Stimulated activated CD8-positive, alpha-beta memory T cell treated with anti-CD3 and anti-CD28 coated beads, Interleukin-12 subunit alpha, Interleukin-12 subunit beta, amount 100 ng/mL, for 4 hours (primary cell): Measurements from ENCODE around the gene C12orf75.
A peak's percentile ranks its signal among the peaks of the same experiment; 100 is the strongest.
"Not testable (repeated sequence)": the region's sequence is repeated elsewhere in the genome, so short reads cannot be mapped to it uniquely, and the experiment has no call there.

Experiments used
- DNase-seq: peaks from one replicate; pipeline ENCODE4 v3.0.0-alpha.2; 2020; ENCODE audit warnings: low read depth

The C12orf75 gene

GRCh38 chr12:105330283-105330930 is at the start of gene C12orf75:
Gene C12orf75 (plus strand): TSS chr12:105330691. CDS start chr12:105330892, 201 bp downstream.
- peak; percentile 78 for DNase-seq

DNA sequence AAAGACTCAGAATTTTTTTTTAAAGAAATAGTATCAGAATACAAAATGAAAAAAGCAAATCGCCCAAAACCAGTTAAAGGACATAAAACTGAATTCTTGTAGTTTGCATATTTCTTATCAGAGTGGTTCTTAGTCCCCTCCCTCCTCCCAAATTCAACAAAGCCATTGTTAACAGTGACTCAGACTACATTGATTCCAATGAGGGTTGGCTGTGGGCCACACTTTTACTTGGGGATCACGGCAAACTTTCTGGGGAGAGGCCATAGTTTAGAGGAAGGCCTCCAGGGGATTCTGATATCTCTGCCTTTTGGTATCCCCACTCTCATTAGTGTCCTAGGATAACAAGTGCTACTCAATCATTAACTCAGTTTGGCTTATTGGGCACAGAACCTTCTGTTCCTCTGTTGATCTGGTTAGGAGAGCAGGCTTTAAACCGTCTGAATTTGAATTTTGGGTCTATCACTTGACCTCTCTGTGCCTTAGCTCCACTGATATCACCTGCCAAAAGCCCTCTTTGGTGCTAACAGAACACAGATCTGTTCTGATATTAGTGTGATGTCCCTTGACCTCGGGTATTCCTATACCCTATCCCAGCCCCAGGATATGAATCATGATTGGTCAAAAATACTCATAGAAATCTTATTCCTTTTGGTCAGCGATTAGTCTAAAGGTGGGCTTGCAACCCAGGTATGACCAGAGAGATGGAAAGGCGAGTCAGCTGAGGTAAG is 49.4 kb upstream of the C12orf75 start:
- DNase-seq, result no peak

GRCh38 chr12:105281694-105282049 is 48.8 kb upstream of the C12orf75 start:
- no peak for DNase-seq

DNA sequence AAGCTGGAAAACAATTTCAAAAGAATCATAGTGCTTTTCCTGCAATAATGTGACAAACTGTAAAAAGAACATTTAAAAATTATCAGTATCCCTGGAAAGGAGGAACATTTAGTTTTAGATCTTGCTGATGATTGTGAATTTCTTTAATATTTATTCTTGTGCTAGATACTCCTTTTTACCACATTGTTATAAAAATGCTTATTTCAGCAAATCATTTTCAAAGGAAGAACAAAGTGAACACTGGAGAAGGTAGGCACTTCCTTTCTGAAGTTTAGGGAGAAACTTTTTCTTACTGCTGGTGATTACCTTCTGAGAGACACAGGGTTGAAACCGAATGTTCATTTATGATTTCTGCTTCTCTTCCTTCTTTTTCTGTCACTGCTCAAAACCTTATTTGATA is 45.1 kb upstream of the C12orf75 start:
- DNase-seq, result no peak

DNA sequence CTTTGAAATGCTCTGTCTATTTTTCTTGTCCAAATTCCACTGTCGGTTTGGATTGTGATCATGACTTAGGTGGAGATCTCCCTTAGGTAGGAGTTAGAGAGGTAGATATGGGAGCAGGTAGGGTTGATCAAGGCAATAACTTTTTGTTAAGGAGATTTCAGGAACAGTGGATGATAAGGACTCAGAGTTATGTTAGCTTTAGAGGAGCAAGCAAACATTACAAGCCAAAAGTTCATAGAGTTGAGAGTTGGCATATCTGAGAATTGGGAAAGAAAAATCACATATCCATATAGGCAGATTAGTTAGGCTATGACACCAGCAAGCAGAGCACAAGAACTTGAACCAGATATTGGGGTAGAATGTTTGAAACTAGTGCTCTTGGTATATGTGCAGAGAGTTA is 43.1 kb upstream of the C12orf75 start:
- no peak for DNase-seq

- no peak for DNase-seq
Measured at GRCh38 chr12:105288311-105288996, 42.0 kb upstream of the C12orf75 start.

DNA sequence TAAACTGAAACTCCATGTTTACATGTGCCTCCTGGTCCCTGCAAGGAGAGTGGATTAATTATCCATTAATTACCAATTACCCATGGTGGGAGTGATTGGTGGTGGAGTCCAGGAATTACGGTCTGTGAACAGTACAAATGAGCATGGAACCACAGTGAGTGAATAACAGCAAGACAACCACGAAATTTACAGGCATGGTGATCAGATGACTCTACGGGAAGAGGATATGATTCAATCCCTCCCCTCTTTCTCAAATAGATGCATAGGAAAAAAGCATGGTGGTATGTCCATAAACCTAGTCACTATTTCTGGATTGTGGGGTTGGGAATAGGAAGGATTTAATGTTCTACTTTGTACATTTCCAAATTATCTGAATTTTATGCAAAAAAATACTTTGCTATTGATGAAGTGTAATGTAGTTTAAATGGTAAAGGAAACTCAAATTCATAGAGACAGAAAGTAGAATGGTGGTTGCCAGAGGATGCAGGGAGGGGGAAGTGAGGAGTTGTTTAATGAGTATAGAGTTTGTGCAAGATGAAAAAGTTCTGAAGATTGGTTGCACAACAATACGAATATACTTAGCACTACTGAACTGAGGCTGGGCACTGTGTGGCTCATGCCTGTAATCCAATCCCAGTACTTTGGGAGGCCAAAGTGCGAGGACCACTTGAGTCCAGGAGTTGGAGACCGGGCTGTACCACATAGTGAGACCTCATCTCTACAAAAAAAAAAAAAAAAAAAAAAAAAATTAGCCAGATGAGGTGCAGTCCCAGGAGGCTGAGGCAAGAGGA is 41.2 kb upstream of the C12orf75 start:
- DNase-seq, result no peak

GRCh38 chr12:105291531-105291930 is 39.0 kb upstream of the C12orf75 start:
- DNase-seq, result no peak

- no peak for DNase-seq
Measured at GRCh38 chr12:105292705-105293104, 37.8 kb upstream of the C12orf75 start.

DNA sequence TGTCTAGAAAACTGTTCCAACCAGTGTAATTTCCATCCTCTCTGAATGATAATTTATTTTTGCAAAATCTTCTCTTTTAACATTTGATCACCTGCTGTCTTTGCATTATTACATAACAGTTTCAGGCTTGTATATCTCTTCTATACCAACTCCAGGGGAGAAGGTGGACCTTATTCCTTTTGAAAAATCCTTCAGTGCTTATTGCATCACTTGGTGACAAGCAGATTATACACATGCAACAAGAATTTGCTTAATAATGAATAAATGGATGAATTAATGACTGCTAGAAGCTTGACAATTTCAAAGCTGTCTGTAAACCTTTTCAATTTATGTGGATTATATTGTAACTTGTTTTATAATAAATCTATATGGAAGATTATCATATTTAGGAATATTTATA is 37.3 kb upstream of the C12orf75 start:
- DNase-seq, result no peak

- no peak for DNase-seq
Measured at GRCh38 chr12:105294161-105294560, 36.3 kb upstream of the C12orf75 start.

GRCh38 chr12:105294886-105295479 is 35.5 kb upstream of the C12orf75 start:
- no peak for DNase-seq

- DNase-seq, result no peak
Measured at GRCh38 chr12:105296116-105297089, 34.1 kb upstream of the C12orf75 start.

DNA sequence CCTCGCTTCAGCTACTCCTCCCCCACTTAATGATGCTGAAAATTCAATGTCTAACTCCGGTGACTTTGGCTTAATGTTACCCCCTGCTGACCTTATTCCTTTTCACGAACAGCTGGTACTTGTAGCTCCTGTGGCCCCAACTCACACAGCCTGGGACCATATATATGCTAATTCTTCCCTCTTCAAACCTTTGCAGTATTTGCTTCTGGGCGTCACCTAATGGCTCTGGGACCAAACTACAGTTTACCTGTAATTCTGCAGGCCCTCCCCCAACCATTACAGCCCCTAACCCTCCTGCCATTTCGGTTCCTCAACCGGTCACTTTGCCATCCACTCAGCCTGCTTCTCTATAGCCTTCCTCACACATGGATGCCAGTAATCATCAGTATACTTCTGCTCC is 29.6 kb upstream of the C12orf75 start:
- DNase-seq, result no peak

DNA sequence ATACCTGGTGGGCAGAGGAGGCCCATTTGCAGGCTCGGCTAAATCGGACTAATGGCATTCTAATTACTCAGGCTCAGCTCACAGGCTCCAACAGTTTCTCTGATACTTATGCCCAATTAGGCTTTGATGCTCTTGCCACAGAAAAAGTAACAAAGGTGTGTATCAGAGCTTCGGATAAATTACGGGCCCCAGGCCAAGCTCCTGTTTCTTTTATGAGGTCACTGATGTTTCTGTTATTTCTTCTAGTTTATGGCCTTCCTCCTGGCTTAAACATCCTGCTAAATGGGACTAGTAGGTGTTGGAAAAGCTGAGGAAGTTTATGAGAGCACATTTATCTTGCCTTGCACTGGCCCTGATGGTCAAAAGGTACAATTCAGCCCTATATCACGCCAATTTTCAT is 28.8 kb upstream of the C12orf75 start:
- DNase-seq, result no peak

DNA sequence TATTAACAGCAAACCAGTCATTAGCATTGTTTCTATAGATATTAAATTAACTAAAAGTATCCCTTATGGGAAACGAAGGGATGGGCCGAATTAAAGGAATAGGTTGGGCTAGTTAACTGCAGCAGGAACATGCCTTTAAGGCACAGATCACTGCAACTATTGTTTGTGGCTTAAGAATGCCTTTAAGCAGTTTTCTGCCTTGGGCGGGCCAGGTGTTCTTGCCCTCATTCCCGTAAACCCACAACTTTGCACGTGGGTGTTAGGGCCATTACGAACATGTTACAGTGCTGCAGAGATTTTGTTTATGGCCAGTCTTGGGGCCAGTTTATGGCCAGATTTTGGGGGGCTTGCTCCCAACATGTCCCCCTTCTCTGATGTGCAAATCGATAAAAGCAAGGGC is 27.5 kb upstream of the C12orf75 start:
- not testable (repeated sequence) for DNase-seq

GRCh38 chr12:105304626-105305025 is 25.9 kb upstream of the C12orf75 start:
- DNase-seq, result not testable (repeated sequence)

GRCh38 chr12:105307601-105308314 is 22.7 kb upstream of the C12orf75 start:
- not testable (repeated sequence) for DNase-seq

GRCh38 chr12:105308839-105309238 is 21.7 kb upstream of the C12orf75 start:
- DNase-seq, result not testable (repeated sequence)

- not testable (repeated sequence) for DNase-seq
Measured at GRCh38 chr12:105309384-105309783, 21.1 kb upstream of the C12orf75 start.
